HCT116 (cell line): ENCODE results near the gene C4BPA. TPM values are rescaled to one million over a fixed set of nuclear protein-coding genes. Genes with fewer than 3 reads are reported as not detected.

Source experiments
- ATAC-seq: fragments of 200-7000 bp; cut with Tn5 transposase; 2 replicates; pipeline ENCODE4 v1.9.1; 2020; ENCODE audit warnings: mild to moderate bottlenecking, moderate library complexity
- BruUV-seq: library from RNA; stranded (reverse); fragments of 400-500 nt; replicated peaks from 2 replicates; lab custom pipeline; 2021; lab: Mats Ljungman, UMichigan
- CTCF ChIA-PET: fragments of 300-600 bp; sonication (Branson Sonifier 250); formaldehyde crosslinking; loops from one replicate; lab custom pipeline; 2021; ENCODE audit warnings: antibody characterized with exemption; lab: Charles Lee
- POLR2A ChIA-PET: fragments of 300-600, 350-600 bp; sonication (Branson Sonifier 250); formaldehyde crosslinking; loops from one replicate; lab custom pipeline; 2021; ENCODE audit warnings: antibody characterized with exemption; lab: Charles Lee
- RAD21 ChIA-PET, 2 experiments: fragments of 300-600 bp; sonication (Branson Sonifier 250); formaldehyde crosslinking; loops; one replicate each; lab custom pipeline; 2023; ENCODE audit warnings: low total read pairs in 2 of 2; ENCODE audit not compliant: uncharacterized antibody in 2 of 2, unreplicated experiment in 2 of 2, low non-redundant PET in 1 of 2; lab: Charles Lee
- DNase-seq: peaks from one replicate; pipeline ENCODE4 v3.0.0-alpha.2; 2010; ENCODE audit warnings: low read depth, low spot score
- H2AFZ ChIP-seq: fragments of 200-600 bp; shearing (Covaris generic), sonication (generic); 2 replicates; pipeline ENCODE4 v1.6.1; 2017; ENCODE audit warnings: low read depth, mixed run types, mixed read lengths, antibody characterized with exemption, low read length; ENCODE audit not compliant: poor library complexity, severe bottlenecking
- H3K27ac ChIP-seq: 2 replicates; pipeline ENCODE4 v1.5.1; 2012; ENCODE audit warnings: low read depth, low read length
- H3K27me3 ChIP-seq: fragments of 200-600 bp; sonication (generic); 2 replicates; pipeline ENCODE4 v1.6.1; 2016; ENCODE audit warnings: mixed run types, low read length, mixed read lengths; ENCODE audit not compliant: insufficient read depth
- H3K36me3 ChIP-seq, 2 experiments: fragments of 200-500 bp in 1 of 2; fragments of 200-600 bp in 1 of 2; sonication (Bioruptor generic) in 1 of 2; sonication (generic) in 1 of 2; 2 replicates each; pipeline versions ENCODE4 v1.5.1 to v1.6.1; 2014 to 2016; ENCODE audit warnings: low read length in 2 of 2, inconsistent platforms in 1 of 2, mixed read lengths in 1 of 2, mixed run types in 1 of 2; ENCODE audit not compliant: insufficient read depth in 2 of 2, control insufficient read depth in 1 of 2
- H3K4me1 ChIP-seq, 2 experiments: fragments of 200-600 bp in 1 of 2; sonication (generic) in 1 of 2; 2 replicates each; pipeline versions ENCODE4 v1.5.1 to v1.6.1; 2012 to 2017; ENCODE audit warnings: low read length in 2 of 2, inconsistent platforms in 1 of 2, mild to moderate bottlenecking in 1 of 2, mixed read lengths in 1 of 2, mixed run types in 1 of 2, moderate library complexity in 1 of 2; ENCODE audit not compliant: insufficient read depth in 2 of 2, control insufficient read depth in 1 of 2
- H3K4me2 ChIP-seq: fragments of 200-600 bp; sonication (generic); 2 replicates; pipeline ENCODE4 v1.6.1; 2017; ENCODE audit warnings: mixed run types, low read length, mixed read lengths
- H3K4me3 ChIP-seq, 2 experiments: fragments of 200-600 bp in 1 of 2; sonication (generic) in 1 of 2; replicated peaks in 1 of 2; 2 replicates each; pipeline ENCODE4 v1.5.1; 2011 to 2016; ENCODE audit warnings: low read length in 2 of 2, control low read depth in 1 of 2, low read depth in 1 of 2, mild to moderate bottlenecking in 1 of 2, mixed read lengths in 1 of 2, mixed run types in 1 of 2
- H3K79me2 ChIP-seq: fragments of 200-600 bp; sonication (generic); 2 replicates; pipeline ENCODE4 v1.6.1; 2017; ENCODE audit warnings: mild to moderate bottlenecking, mixed run types, low read length, moderate library complexity, mixed read lengths; ENCODE audit not compliant: insufficient read depth
- H3K9ac ChIP-seq: fragments of 200-600 bp; sonication (generic); 2 replicates; pipeline ENCODE4 v1.6.1; 2016; ENCODE audit warnings: low read length, mixed read lengths
- H3K9me2 ChIP-seq: fragments of 200-600 bp; sonication (generic), shearing (Covaris generic); 2 replicates; pipeline ENCODE4 v1.6.1; 2017; ENCODE audit warnings: mixed run types, mild to moderate bottlenecking, moderate library complexity; ENCODE audit not compliant: insufficient read depth
- H3K9me3 ChIP-seq, 2 experiments: fragments of 200-500 bp in 1 of 2; fragments of 200-600 bp in 1 of 2; sonication (Bioruptor generic) in 1 of 2; sonication (generic) in 1 of 2; 2 replicates each; pipeline ENCODE4 v1.6.1; 2014 to 2017; ENCODE audit warnings: low read length in 2 of 2, mixed read lengths in 2 of 2, inconsistent platforms in 1 of 2, low read depth in 1 of 2, mild to moderate bottlenecking in 1 of 2, mixed run types in 1 of 2, moderate library complexity in 1 of 2; ENCODE audit not compliant: control insufficient read depth in 1 of 2, insufficient read depth in 1 of 2
- H4K20me1 ChIP-seq: fragments of 200-600 bp; sonication (generic), shearing (Covaris generic); 2 replicates; pipeline ENCODE4 v1.6.1; 2017; ENCODE audit warnings: mixed run types, mild to moderate bottlenecking, moderate library complexity; ENCODE audit not compliant: insufficient read depth
- EZH2phosphoT487 ChIP-seq: fragments of 200-600 bp; IDR thresholded peaks from 2 replicates; pipeline ENCODE4 v1.6.1; 2018; ENCODE audit warnings: antibody characterized with exemption, borderline replicate concordance
- RAD21 ChIP-seq: IDR thresholded peaks from 2 replicates; pipeline ENCODE4 v1.6.1; 2012; ENCODE audit warnings: low read depth, mild to moderate bottlenecking
- intact Hi-C: fragments of 100-400 bp; cut with micrococcal nuclease; formaldehyde crosslinking; loops from 2 replicates; pipeline ENCODE4 v1.10.0; 2022
- total RNA-seq: library from RNA; stranded (reverse); gene quantifications from one replicate; pipeline ENCODE4 v1.2.1, GENCODE V29; 2021; ENCODE audit not compliant: unreplicated experiment
- TF ChIP-seq, protein P1 (sequence below): IDR thresholded peaks from 2 replicates; pipeline ENCODE4 v1.6.1; 2012; ENCODE audit warnings: low read depth

C4BPA gene
- total RNA-seq, 1 experiment from 2014 or later, result 0.32 TPM

GRCh38 chr1:207069061-207069460 lies 35.0 kb upstream of the C4BPA start (continued):
- TF ChIP-seq, protein P1, sequence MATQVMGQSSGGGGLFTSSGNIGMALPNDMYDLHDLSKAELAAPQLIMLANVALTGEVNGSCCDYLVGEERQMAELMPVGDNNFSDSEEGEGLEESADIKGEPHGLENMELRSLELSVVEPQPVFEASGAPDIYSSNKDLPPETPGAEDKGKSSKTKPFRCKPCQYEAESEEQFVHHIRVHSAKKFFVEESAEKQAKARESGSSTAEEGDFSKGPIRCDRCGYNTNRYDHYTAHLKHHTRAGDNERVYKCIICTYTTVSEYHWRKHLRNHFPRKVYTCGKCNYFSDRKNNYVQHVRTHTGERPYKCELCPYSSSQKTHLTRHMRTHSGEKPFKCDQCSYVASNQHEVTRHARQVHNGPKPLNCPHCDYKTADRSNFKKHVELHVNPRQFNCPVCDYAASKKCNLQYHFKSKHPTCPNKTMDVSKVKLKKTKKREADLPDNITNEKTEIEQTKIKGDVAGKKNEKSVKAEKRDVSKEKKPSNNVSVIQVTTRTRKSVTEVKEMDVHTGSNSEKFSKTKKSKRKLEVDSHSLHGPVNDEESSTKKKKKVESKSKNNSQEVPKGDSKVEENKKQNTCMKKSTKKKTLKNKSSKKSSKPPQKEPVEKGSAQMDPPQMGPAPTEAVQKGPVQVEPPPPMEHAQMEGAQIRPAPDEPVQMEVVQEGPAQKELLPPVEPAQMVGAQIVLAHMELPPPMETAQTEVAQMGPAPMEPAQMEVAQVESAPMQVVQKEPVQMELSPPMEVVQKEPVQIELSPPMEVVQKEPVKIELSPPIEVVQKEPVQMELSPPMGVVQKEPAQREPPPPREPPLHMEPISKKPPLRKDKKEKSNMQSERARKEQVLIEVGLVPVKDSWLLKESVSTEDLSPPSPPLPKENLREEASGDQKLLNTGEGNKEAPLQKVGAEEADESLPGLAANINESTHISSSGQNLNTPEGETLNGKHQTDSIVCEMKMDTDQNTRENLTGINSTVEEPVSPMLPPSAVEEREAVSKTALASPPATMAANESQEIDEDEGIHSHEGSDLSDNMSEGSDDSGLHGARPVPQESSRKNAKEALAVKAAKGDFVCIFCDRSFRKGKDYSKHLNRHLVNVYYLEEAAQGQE, result no peak
- no peak for TF ChIP-seq RAD21

DNA sequence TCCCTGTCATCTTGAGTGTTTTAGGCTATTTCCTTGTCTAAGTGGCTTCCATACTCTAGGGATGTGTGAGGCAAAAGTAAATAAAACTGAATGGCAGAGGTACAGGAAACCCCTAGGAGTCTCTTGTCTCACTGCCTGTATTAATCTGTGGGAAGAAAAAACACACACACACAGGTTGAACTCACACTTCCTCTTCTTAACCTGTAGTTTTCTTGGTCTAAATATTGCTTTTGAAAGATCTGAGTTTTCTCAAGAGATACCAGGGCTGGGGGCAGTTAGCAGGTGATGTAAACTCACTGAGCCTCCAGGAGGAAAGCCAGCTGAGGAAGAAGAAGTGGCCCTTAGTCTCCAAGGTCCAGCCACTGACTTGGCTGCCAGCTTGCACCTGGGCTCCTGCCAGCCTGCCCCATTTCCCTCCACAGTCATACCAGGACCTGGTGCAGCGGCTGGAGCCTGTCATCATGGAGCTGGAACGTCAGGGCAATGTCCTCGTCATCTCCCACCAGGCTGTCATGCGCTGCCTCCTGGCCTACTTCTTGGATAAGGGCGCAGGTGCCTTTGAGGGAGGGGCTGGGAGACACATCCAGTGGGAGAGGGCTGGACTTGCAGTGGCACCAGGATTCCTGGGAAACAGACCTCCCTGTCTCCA lies 34.1 kb upstream of the C4BPA start:
- no peak overlapping the region for H3K4me2 ChIP-seq
- no peak overlapping the region for H2AFZ ChIP-seq
- peaks cover 3 to 12% of the 10 kb centered on the region in 2 experiments; a peak in 1 of 4 replicates for H3K36me3 ChIP-seq
- no peak overlapping the region for H3K9ac ChIP-seq
- H3K9me3 ChIP-seq, result no peaks in the 10 kb centered on the region
- DNase-seq (no peak), ATAC-seq (no peak)
- H4K20me1 ChIP-seq, result no peaks in the 10 kb centered on the region
- H3K9me2 ChIP-seq, result no peaks in the 10 kb centered on the region
- intact Hi-C loops, result no loop called here
- BruUV-seq, result no TSS peak
- no peaks in the 10 kb centered on the region for H3K79me2 ChIP-seq
- H3K4me3 ChIP-seq, result no peak overlapping the region
- POLR2A ChIA-PET, result interaction anchor here (1.3 kb wide), 1 partner anchor 17 kb away, joined by 3 read pairs; the partner anchor contains the start of gene PFKFB2
- H3K4me1 ChIP-seq, result no peaks in the 10 kb centered on the region
- TF ChIP-seq EZH2phosphoT487, result no peak
- no peaks in the 10 kb centered on the region for H3K27me3 ChIP-seq
- H3K27ac ChIP-seq, result no peak overlapping the region
- RAD21 ChIA-PET, result no interaction called here
- CTCF ChIA-PET, result no interaction called here
